DMS79 treated with DMSO at 0.1 percent for 48 hours (cell line): ENCODE results near the gene JMJD6.
"Not testable (repeated sequence)": the region's sequence is repeated elsewhere in the genome, so short reads cannot be mapped to it uniquely, and the experiment has no call there.

Experiments used
- DNase-seq: peaks from one replicate; lab custom pipeline; 2025; lab: John Stamatoyannopoulos, UW

JMJD6 gene

DNA sequence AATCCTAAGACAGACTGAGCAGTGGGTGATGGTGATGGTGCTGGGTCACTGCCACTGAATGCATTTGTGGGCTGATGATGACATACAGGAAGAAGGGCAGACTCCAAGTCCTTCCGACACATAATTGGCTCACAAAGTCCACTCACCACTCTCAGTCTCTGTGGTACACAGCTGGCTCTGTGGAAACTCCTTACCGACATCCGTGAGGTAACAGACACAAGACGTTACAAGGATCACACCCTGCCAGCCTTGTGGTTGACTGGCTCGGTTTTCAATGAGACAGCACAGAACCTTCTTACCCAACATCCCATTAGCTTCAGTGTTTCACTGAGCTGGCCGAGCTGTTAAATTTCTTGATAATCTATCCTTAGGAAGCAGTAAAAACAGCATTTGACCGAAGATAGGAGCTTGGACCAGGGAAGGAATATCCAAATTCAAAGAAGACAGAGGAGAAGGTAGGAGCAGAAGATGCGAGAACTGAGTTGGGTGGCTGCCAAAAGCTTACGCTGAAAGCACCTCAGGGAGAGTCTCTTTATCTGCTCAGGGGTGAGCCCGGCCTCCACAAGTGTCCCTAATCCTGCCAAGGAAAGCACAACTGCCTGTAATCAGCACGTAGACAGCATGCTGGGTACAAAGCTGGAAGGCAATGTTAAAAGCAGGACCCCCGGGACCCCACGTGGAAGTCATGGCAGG lies 10.1 kb downstream of the JMJD6 start:
- DNase-seq: peak; percentile 77

DNA sequence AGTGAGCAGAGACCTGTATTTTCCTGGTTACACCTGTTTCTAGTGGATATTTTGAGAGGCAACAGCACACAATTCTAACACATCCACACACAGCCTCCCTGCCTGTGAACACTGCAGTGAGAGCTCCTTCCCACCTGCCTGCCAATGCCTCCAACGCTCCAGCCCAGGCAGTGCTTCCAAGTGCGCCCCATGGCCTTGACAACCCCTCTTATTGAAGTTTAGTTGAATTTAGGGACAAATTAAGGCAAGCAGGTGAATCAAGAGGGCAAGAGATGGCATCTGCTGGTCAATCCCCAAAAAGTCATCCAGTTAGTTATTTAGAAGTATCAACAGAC lies 10.9 kb downstream of the JMJD6 start:
- DNase-seq: no peak

DNA sequence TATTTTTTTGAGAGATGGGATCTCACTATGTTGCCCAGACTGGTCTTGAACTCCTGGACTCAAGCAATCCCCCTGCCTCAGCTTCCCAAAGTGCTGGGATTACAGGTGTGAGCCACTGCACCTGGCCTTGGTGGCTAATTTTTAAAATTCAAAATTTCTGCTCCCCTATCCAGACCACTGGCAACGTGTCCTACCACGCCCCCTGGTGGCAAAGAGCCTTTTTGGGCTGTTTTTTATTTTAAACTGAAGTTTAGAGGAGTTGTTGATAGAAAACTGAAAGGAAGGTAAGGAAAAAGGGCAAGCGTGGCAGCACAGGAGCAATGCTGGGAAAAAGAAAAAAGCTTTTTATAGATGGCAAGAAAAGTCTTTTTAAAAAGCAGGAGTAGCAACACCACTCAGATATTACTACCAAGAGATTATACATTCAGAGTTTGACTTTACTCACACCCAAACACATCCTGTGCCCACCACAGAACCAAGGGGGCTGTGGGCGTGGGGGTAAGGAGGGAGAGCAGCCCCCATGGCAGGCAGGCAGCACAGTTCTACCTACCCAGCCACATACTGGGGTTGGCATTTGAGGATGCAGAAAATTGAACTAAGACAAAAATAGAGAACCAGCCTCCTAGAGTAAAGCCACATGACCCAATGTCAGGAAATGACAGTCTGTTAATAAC lies 11.4 kb downstream of the JMJD6 start:
- no peak for DNase-seq

DNA sequence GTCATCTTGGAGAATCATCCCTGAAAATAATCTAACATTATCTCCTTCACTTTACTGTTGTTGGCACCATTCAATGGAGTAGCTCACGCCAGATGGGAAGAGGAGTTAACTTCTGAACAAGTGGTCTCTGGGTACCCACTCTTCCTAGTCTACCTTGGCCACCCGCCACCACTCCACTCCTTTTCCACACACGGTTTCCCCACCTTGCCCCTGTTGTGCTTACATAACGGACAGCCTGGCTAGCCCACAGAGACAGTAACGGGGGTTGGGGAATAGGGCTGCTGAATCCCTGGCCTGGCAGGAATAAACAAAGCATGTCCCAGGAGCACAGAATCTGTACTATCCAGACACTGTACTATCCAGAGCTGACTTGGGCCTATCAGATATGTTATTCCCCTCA lies 12.1 kb downstream of the JMJD6 start:
- no peak for DNase-seq

DNA sequence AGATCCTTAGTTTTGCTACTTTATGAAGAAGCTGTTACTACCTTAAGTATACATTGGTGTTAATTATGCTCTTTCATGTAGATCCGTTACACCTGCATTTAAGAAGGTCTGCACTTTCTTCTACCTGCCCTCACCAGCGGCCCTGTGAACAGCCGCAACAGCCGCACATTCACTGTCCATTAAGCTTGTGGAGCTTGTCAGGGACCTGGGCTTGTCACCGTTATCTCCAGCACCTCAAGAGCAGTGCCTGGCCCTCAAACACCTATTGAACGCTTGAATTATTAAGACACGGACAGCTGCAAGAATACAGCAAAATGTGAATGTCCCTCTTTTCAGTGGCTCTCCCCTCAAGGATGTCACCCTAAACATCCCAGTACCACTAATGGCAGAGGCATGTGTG lies 12.6 kb downstream of the JMJD6 start:
- DNase-seq: no peak

DNA sequence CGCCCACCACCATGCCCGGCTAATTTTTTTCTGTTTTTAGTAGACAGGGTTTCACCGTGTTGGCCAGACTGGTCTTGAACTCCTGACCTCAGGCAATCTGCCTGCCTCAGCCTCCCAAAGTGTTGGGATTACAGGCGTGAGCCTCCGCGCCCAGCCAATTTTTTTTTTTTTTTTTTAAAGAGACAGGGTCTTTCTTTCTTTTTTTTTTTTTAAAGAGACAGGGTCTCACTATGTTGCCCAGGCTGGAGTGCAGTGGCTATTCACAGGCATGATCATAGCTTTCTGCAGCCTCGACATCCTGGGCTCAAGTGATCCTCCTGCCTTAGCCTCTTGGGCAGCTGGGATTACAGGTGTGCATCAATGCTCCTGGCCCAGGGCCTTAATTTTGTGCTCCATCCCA lies 14.1 kb downstream of the JMJD6 start:
- DNase-seq: not testable (repeated sequence)

DNA sequence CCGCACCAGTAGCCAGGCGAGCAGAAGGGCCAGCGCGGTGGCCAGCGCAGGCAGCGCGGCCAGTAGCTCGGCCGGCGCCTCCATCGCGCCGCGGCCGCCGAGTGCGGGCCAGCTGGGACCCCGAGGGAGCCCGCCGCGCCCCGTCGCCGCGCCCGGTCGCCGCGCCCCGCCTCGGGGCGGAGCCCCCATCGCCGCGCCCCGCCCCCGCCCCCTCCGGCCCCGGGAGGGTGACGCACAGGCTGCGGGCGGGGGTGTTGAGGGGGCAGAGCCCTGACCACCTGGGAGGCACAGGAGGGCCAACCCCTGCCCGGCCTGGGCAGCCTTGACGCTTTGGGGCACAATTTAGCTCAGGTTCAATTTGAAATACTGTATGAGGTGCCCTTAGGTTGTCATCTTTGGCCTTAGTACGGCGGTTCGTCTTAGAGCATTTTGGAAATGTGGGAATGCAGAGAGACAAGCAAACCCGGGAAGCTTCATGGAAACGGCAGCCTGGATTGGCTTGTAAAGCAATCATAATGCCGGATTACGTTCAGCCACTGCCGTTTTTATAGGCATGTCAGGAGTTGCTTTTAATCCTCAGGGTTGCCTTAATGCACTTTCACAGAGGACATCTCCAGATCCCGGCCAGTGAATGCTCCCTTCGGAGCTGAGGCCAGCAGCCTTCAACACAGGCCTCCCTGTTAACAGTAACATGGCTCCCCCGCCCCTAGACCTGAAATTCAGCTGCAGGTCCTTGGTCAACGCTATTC lies 15.4 kb downstream of the JMJD6 start, which contains the start of gene MXRA7:
Gene MXRA7, minus strand, starts transcription at position 103 of the 749 bp plus-strand sequence. Its CDS starts 19 bp downstream, at position 84.
- no peak for DNase-seq

DNA sequence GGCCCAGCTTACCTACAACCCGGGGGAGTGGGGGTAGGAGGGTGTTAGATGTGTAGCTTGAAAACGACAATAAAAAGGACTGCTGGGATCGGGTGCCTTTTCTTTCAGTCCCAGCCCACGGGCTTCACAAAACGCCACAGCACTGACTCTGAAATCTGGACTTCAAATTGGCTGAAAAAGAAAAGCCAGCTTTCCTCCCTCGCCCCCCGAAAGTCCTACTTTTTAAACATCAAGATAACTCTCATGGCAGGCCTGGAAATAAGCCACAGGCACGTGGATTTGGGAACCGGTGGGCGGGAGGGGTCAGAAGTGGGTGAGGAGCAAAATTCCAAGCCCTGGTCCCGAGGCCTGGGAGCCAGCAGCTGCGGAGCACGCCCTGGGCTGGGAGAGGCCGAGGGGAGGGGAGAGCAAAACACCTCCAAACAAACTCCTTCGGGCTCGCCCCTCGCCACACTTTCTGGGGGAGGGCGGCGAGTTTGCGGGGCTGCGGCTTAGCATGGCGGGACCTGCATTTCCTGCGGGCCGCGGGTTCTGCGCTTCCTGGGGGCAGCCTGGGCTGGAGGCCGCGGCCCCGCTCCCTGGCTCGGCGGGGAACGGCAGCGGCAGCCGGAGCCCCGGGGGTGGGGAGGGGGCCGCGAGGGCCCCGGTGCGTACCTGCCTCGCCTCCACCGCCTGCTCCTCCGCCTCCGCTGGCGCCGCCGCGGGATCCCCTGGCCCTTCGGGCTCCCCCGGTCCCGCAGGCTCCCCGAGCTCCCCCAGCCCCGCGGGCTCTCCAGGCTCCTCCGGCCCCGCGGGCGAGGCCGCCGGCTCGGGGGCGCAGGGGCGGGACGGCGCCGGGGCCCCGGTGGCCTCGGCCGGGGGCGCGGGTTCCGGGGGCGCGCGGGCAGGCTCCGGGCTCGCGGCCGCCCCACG lies 16.2 kb downstream of the JMJD6 start:
- DNase-seq: not testable (repeated sequence)

DNA sequence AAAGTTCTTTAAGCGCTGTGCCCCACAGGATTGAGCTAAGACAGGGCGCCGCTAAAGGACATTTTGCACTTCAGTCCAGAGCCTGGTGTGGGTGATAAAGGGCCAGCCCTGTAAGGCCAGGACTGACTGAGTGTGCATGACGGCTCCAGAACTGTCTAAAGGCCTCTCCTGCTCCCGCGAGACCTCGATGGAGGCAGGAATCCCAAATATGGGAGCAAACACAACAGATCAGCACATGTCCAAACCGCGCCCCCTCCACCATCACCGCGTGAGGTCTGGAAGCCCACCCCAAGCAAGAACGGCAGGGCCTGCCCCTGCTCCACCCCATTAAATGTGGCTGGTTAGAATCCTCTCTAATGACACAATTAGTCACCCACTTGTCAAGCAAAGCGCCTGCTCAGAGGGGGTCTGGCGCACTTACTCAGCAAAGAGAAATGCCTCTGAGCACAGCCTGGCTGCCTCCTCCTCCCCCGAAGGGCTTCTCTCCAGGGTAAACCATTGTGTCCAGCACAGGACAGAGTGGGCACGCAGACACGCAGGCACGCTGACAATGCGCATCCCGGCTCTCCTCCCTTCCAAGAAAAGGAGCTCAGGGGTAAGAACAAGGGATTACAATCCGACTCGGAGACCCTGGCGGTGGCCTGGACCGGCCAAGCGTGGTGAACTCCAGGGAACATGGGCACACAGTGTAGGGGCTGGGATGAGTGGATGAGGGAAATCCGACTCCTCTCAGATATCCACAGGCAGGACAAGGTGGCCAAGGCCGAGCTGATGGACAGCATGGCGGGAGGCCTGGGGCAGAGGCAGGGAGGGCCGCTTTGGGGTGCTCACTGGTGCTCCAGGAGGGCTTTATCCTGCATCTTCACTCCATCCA lies 17.1 kb downstream of the JMJD6 start:
- DNase-seq: peak; percentile 69

DNA sequence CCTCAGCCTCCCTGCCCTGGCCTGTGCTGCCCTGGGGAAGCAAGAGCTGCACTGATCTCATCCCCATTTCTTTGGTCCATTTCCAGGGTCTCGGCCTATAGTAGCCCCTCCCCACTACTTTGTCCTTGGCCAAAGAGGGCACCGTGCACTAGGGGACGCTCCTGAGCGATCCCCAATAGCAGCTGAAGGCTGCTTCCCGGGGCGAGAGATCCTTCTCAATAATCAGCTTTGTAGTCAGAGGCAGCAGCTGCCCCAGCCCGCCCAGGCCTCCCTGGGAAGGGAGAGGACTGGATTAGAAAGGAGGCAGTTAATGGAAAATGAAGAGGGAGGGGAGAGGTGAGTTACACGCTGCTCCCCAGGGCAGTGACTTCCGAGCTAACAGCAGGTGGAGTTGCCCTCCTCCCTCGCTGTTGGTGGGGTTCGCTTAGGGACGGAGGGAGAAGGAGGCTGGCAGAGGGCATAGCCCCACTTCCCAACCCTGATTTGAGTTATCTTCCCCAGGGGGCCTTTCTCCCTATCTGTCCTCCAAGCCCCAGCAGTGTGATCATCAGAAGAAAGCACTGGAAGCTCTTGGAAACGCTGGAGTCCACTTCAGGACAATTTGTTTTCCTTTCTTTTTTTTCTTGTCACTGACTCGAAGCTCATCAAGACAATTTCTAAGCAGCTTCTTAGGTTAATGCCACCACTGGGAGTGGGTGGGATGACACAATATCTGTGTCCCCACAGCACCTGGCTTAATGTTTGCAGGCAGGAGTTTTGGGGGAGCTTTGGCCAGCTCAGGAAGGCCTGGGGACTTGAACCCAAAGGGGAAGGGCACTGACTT lies 18.2 kb downstream of the JMJD6 start:
- DNase-seq: no peak

DNA sequence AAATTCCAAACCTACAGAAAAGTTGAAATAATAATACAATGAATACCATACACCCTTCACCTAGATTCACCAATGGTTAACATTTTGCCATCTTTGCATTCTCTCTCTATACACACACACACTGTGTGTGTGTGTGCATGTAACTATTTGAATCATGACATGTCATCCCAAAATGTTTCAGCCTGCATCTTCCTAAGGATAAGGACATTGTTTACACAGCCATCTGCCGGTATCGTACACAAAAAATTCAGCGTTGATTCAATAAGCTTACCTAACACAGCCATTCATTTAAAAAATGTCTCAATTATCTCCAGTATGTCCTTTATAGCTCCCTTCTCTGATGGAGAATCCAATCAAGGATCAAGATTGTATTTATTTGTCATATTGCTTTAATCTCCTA lies 19.6 kb downstream of the JMJD6 start:
- no peak for DNase-seq

DNA sequence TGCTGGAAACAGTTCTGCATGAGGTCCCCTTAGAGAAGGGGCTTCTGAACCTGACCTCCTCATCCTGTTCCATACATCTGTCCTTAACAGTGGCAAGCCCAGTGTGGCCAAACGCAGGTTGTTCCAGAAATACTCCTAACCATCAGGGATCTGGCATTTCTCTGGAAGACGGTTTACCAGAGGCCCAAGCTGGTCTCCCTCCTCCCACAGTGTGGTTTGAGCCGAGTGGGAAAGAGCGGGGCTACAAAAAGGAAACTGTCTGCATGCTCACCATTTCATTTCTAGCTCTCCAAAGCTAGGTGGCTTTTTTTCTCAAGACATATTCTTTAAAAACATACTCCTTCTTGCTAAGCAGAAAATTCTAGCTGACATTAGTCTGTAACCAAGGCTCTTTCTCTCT lies 21.6 kb downstream of the JMJD6 start:
- DNase-seq: no peak

DNA sequence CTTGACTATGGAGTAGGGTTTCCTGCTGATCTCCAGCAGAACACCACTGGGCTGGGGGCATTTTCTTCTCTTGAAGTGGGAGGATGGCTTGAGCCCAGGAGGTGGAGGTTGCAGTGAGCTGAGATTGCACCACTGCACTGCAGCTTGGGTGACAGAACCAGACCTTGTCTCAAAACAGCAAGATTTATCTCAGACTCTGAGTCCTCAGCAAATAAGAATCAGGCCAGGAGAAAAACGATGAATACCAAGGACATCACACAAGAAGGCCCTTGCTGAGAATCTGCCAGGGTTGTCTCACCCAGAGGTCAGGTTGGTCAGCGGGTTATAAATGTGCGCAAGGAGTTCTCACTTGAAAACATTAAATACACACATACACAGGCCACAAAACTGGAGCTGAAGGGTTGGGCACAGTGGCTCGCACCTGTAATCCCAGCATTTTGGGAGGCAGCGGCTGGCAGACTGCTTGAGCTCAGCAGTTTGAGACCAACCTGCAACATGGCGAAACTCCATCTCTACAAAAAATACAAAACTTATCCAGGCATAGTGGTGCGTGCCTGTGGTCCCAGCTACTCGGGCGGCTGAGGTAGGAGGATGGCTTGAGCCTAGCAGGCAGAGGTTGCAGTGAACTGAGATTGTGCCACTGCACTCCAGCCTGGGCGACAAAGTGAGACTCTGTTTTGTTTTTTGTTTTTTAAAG lies 23.3 kb downstream of the JMJD6 start:
- no peak for DNase-seq

DNA sequence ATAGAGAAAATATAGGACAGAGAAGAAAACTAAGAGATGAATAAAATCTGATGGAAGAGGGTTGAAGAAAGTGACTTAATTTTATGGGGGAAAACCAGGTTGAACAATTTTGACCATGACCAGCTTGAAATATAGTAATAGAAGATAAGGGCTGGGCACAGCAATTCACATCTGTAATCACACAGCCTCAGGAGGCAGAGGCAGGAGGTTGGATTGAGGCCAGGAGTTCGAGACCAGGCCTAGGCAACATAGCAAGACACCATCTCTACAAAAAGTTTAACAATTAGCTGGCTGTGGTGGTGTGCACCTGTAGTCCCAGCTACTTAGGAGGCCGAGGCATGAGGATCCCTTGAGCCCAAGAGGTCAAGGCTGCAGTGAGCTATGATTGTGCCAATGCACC lies 24.3 kb downstream of the JMJD6 start:
- DNase-seq: no peak

DNA sequence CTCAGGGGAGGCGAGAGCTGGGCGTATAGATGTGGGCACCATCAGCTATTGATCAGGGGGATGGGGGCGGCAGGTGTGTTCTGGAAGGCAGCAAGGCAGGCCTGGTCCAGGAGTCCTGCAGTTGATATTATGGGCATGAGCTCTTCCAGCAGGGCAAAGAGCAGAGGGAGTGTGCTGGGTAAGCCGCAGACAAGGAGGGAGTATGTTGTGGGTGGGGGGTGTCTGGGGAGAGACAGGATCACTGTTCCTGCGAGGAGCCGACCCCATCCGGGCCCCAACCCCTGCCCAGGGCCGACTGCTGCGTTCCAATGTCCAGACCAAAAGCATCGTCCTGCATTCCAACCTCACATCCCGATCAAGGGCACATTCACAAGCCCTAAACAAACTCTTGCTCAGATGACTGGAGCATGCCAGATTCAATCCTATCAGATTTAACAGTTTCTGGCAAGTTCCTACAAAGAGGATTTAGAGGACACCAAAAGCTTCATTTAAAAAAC lies 24.9 kb downstream of the JMJD6 start:
- DNase-seq: no peak

DNA sequence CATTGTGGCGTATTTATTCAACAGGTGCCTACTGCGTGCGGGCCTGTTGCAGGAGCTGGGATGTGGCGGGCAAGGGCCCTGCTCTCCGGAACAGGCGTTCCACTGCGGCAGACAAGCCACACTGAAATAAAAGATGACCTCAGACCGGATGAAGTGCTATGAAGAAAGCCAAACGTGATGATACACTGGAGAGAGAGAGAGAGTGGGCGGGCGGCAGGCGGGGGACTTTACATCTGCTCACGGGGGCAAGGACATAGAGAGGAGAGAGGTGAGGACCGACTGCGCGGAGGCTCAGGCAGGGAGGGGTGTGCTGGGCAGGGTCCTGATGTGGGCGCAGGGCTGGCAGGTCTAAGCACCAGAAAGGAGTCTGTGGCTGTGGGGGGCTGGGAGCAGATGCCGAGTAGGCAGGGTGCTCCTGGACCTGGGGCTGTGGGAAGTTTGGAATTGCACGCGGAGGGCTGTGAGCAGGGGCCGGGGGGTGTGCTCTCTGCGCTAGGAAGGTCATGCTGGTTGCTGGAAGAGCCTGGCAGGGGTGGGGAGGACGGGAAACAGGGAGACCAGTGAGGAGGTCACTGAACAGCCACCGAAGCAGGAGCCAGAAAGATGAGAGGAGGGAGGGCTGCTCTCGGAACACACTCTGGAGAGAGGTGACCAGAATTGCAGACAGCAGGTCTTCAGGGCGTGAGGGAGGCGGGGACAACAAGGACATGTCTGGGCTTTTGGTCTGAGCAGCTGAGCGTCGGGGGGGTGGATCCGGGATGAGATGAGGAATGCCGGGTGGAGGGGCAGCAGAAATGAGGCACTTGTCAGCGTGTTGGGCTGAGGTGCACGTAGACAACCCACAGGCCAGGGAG lies 25.6 kb downstream of the JMJD6 start:
- peak; percentile 33 for DNase-seq

DNA sequence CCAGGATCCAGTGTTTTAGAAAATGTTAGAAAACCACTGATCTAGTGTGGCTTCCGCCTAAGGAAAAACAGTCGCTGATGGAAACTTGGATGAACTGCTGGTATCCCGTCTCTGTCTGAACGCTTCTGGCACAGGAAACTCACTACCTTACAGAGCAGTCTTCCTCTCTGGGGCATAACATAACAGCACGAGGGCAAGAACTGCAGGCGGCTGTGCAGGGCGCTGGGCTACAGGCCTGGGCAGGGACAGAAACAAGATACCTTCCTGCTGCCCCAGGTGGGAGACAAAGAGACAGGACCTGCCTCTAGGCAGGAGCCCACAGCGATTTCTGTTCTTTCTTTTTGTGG lies 26.2 kb downstream of the JMJD6 start:
- peak; percentile 33 for DNase-seq

DNA sequence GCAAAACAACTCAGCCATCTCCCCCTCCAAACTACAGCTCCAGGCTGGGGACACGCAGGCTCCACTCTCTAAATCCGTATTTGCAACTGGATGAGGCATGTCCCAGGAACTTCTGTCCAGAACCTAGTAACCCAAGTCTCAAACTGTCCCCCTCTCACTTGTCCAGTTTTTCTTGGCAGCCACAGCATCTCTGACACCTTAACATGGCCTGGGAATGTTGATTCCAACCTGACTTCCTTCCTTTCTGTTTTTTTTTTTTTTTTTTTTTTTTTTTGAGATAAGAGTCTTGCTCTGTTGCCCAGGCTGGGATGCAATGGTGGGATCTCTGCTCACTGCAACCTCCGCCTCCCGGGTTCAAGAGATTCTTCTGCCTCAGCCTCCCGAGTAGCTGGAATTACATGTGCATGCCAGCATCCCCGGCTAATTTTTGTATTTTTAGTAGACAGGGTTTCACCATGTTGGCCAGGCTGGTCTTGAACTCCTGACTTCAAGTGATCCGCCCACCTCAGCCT lies 27.9 kb downstream of the JMJD6 start:
- not testable (repeated sequence) for DNase-seq
